PC-9 (cell line): ENCODE data around the gene DPP7.

Experiments used
- CTCF ChIP-seq: fragments of 200-600 bp; sonication (generic); conservative IDR thresholded peaks from 2 replicates; pipeline ENCODE4 v1.6.1; 2017; ENCODE audit warnings: mixed run types, antibody characterized with exemption, mild to moderate bottlenecking, moderate library complexity
- EZH2 ChIP-seq: fragments of 200-600 bp; sonication (generic); IDR thresholded peaks from 2 replicates; pipeline ENCODE4 v1.8.0; 2017; ENCODE audit warnings: antibody characterized with exemption, low read depth

GRCh38 chr9:137080260-137081122 lies 34.0 kb downstream of the DPP7 start:
- no peak for TF ChIP-seq CTCF
- no peak for TF ChIP-seq EZH2
